Dendritic cell treated with granulocyte-macrophage colony-stimulating factor and Interleukin-4, amounts not matched to agents 40 ng/mL and 50 ng/mL, for 4 days (primary cell): ENCODE results near the gene DNAJC21.

Source experiments
- H3K27ac Mint-ChIP-seq: one replicate; pipeline ENCODE4 v1.8.0; 2022; ENCODE audit warnings: mild to moderate bottlenecking, mixed read lengths
- H3K27me3 Mint-ChIP-seq: one replicate; pipeline ENCODE4 v1.8.0; 2022; ENCODE audit warnings: mild to moderate bottlenecking, mixed read lengths
- H3K36me3 Mint-ChIP-seq: one replicate; pipeline ENCODE4 v1.8.0; 2022; ENCODE audit warnings: low read depth, mixed read lengths
- H3K4me1 Mint-ChIP-seq: one replicate; pipeline ENCODE4 v1.8.0; 2022; ENCODE audit warnings: low read depth, mixed read lengths
- H3K4me3 Mint-ChIP-seq: one replicate; pipeline ENCODE4 v1.8.0; 2022; ENCODE audit warnings: mild to moderate bottlenecking, moderate library complexity, mixed read lengths
- H3K9me3 Mint-ChIP-seq: one replicate; pipeline ENCODE4 v1.8.0; 2022; ENCODE audit warnings: mixed read lengths
- intact Hi-C: fragments of 100-400 bp; cut with micrococcal nuclease; formaldehyde crosslinking; loops from one replicate; pipeline ENCODE4 v1.15.0; 2022

The DNAJC21 gene

DNA sequence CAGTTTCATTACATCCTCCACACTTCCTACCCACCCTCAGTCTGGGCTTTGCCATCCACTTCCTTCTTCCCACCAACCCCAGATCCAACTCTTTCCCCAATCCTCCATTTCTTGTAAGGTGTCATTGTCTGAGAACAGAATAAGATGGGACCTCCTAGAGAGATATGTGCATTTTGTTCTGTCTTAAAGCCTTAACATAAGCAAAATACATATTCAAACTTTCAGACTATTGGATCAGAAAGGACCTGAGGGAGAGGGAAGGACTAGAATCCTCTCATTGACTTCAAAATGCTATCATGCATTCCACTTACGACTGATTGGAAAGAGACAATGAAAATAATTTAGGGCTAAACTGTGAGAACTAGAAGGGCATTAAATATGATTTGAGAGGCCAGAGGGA, 75.4 kb downstream of the DNAJC21 start:
- Mint-ChIP-seq H3K4me3 (no peak overlapping the region), H3K4me1 (no peaks in the 10 kb centered on the region), H3K9me3 (no peaks in the 10 kb centered on the region), H3K27ac (no peak overlapping the region), H3K27me3 (peaks cover 17% of the 10 kb centered on the region), H3K36me3 (no peaks in the 10 kb centered on the region)
- intact Hi-C loops: loop anchor here (5.0 to 10.0 kb wide), 3 partner anchors 480 to 532 kb away; no protein-coding TSS in a partner anchor
